22Rv1 (cell line): ENCODE data around the gene ARHGEF6.

Source experiments
- H3K27ac ChIP-seq: fragments of 450-650 bp; 2 replicates; pipeline ENCODE4 v1.5.1; 2017
- CTCF ChIP-seq: fragments of 450-650 bp; IDR thresholded peaks from 2 replicates; pipeline ENCODE4 v1.5.1; 2017; ENCODE audit warnings: mild to moderate bottlenecking
- ZFX ChIP-seq: fragments of 450-650 bp; IDR thresholded peaks from 2 replicates; pipeline ENCODE4 v1.6.1; 2017; ENCODE audit warnings: antibody characterized with exemption, borderline replicate concordance

ARHGEF6 gene

GRCh38 chrX:136692271-136692670 is 88.5 kb downstream of the ARHGEF6 start:
- no peak for TF ChIP-seq CTCF
- no peak for TF ChIP-seq ZFX

GRCh38 chrX:136691028-136691809 is 89.5 kb downstream of the ARHGEF6 start:
- no peak overlapping the region for H3K27ac ChIP-seq

More at GRCh38 chrX:136692271-136692670, 88.5 kb downstream of the ARHGEF6 start:
- H3K27ac ChIP-seq, result no peak overlapping the region

GRCh38 chrX:136689436-136689835 is 91.3 kb downstream of the ARHGEF6 start:
- no peak overlapping the region for H3K27ac ChIP-seq
- no peak for TF ChIP-seq ZFX

More at GRCh38 chrX:136691028-136691809, 89.5 kb downstream of the ARHGEF6 start:
- TF ChIP-seq CTCF (no peak), ZFX (no peak)

- no peak overlapping the region for H3K27ac ChIP-seq
- TF ChIP-seq ZFX (no peak), CTCF (no peak)
Observed at GRCh38 chrX:136687457-136687856, 93.3 kb downstream of the ARHGEF6 start.

- no peak overlapping the region for H3K27ac ChIP-seq
- TF ChIP-seq ZFX (no peak), CTCF (no peak)
Observed at GRCh38 chrX:136684120-136684519, 96.6 kb downstream of the ARHGEF6 start.

GRCh38 chrX:136679531-136679930 is 101.2 kb downstream of the ARHGEF6 start:
- TF ChIP-seq ZFX (no peak), CTCF (no peak)
- no peak overlapping the region for H3K27ac ChIP-seq

- TF ChIP-seq ZFX (no peak), CTCF (no peak)
- no peak overlapping the region for H3K27ac ChIP-seq
Observed at GRCh38 chrX:136674270-136674985, 106.3 kb downstream of the ARHGEF6 start.
